SK-N-SH (cell line): ENCODE results near the gene ACCS. TPM values are rescaled to one million over a fixed set of nuclear protein-coding genes. Genes with fewer than 3 reads are reported as not detected.

Experiments
- CTCF ChIA-PET: fragments of 300-600, 350-600 bp; formaldehyde crosslinking; extraction: SDS; loops from one replicate; lab custom pipeline; 2021; lab: Yijun Ruan, JAX
- POLR2A ChIA-PET: fragments of 350-600 bp; sonication (Branson Sonifier 250); formaldehyde crosslinking; extraction: SDS; loops from one replicate; lab custom pipeline; 2020; ENCODE audit warnings: antibody characterized with exemption, inconsistent platforms; lab: Yijun Ruan, JAX
- DNase-seq: peaks from one replicate; pipeline ENCODE4 v3.0.0; 2012
- H2AFZ ChIP-seq: fragments of 200-600 bp; sonication (generic); 2 replicates; pipeline ENCODE4 v1.8.1; 2016; ENCODE audit warnings: antibody characterized with exemption, mild to moderate bottlenecking, low read depth
- H3F3A ChIP-seq: fragments of 200-600 bp; sonication (generic); replicated peaks from 2 replicates; pipeline ENCODE3; 2016; ENCODE audit warnings: antibody characterized with exemption, mild to moderate bottlenecking; ENCODE audit not compliant: insufficient read depth
- H3K27ac ChIP-seq, 2 experiments: fragments of 200-500 bp in 1 of 2; fragments of 200-600 bp in 1 of 2; sonication (Bioruptor generic) in 1 of 2; sonication (generic), shearing (Covaris generic) in 1 of 2; 2 replicates each; pipeline versions ENCODE4 v1.5.1 to v1.6.1; 2014 to 2016; ENCODE audit warnings: low read depth in 2 of 2, inconsistent platforms in 1 of 2, low read length in 1 of 2, mild to moderate bottlenecking in 1 of 2, mixed read lengths in 1 of 2
- H3K27me3 ChIP-seq: fragments of 200-600 bp; sonication (generic), shearing (Covaris generic); 2 replicates; pipeline ENCODE4 v1.6.1; 2016; ENCODE audit warnings: mixed run types; ENCODE audit not compliant: insufficient read depth
- H3K36me3 ChIP-seq, 2 experiments: fragments of 200-500 bp in 1 of 2; fragments of 200-600 bp in 1 of 2; sonication (Bioruptor generic) in 1 of 2; sonication (generic) in 1 of 2; replicated peaks in 1 of 2; 2 replicates each; pipeline versions ENCODE3 to v1.5.1; 2014 to 2016; ENCODE audit warnings: low read length in 1 of 2, mild to moderate bottlenecking in 1 of 2; ENCODE audit not compliant: insufficient read depth in 2 of 2, control insufficient read depth in 1 of 2
- H3K4me1 ChIP-seq, 2 experiments: fragments of 200-500 bp in 1 of 2; fragments of 200-600 bp in 1 of 2; sonication (Bioruptor generic) in 1 of 2; sonication (generic), shearing (Covaris generic) in 1 of 2; 2 replicates each; pipeline versions ENCODE4 v1.5.1 to v1.6.1; 2014 to 2016; ENCODE audit warnings: low read depth in 1 of 2, low read length in 1 of 2, mixed run types in 1 of 2; ENCODE audit not compliant: insufficient read depth in 2 of 2, control insufficient read depth in 1 of 2
- H3K4me2 ChIP-seq: fragments of 200-600 bp; sonication (generic), shearing (Covaris generic); 2 replicates; pipeline ENCODE4 v1.6.1; 2017; ENCODE audit warnings: mixed run types
- H3K4me3 ChIP-seq, 2 experiments: fragments of 200-500 bp in 1 of 2; fragments of 200-600 bp in 1 of 2; sonication (Bioruptor generic) in 1 of 2; sonication (generic), shearing (Covaris generic) in 1 of 2; 2 replicates each; pipeline versions ENCODE4 v1.5.1 to v1.8.1; 2014 to 2016; ENCODE audit warnings: low read depth in 2 of 2, inconsistent platforms in 1 of 2, low read length in 1 of 2, mild to moderate bottlenecking in 1 of 2, mixed read lengths in 1 of 2, moderate library complexity in 1 of 2
- H3K79me2 ChIP-seq: fragments of 200-600 bp; sonication (generic); 2 replicates; pipeline ENCODE4 v1.8.1; 2017; ENCODE audit warnings: mild to moderate bottlenecking; ENCODE audit not compliant: insufficient read depth
- H3K9ac ChIP-seq: fragments of 200-600 bp; sonication (generic); 2 replicates; pipeline ENCODE4 v1.6.1; 2017; ENCODE audit warnings: mixed run types
- H3K9me2 ChIP-seq: fragments of 200-600 bp; sonication (generic); 2 replicates; pipeline ENCODE4 v1.6.1; 2017; ENCODE audit warnings: mixed run types
- H3K9me3 ChIP-seq: fragments of 200-600 bp; sonication (generic); 2 replicates; pipeline ENCODE4 v1.6.1; 2017; ENCODE audit warnings: mixed run types, mild to moderate bottlenecking, moderate library complexity
- H4K20me1 ChIP-seq: fragments of 200-600 bp; sonication (generic); 2 replicates; pipeline ENCODE4 v1.6.1; 2017; ENCODE audit warnings: mild to moderate bottlenecking, mixed run types; ENCODE audit not compliant: insufficient read depth
- EP300 ChIP-seq, 2 experiments: IDR thresholded peaks; 2 replicates each; pipeline versions ENCODE4 v1.4.0 to v1.6.1; 2012; ENCODE audit warnings: borderline replicate concordance in 1 of 2, low read depth in 1 of 2, low read length in 1 of 2
- EZH2phosphoT487 ChIP-seq: fragments of 200-600 bp; sonication (generic); IDR thresholded peaks from 2 replicates; pipeline ENCODE4 v1.6.1; 2017; ENCODE audit warnings: low read depth, mixed run types, mild to moderate bottlenecking, antibody characterized with exemption, moderate library complexity, borderline replicate concordance
- FOXJ3 ChIP-seq: sonication (generic); formaldehyde crosslinking; IDR thresholded peaks from 2 replicates; pipeline ENCODE4 v1.5.1; 2020; ENCODE audit warnings: mild to moderate bottlenecking, missing genetic modification reagents
- GABPA ChIP-seq: IDR thresholded peaks from 2 replicates; pipeline ENCODE4 v1.4.0; 2012; ENCODE audit warnings: low read depth, mild to moderate bottlenecking
- MXI1 ChIP-seq: IDR thresholded peaks from 2 replicates; pipeline ENCODE4 v1.6.1; 2012; ENCODE audit warnings: mild to moderate bottlenecking, low read depth, low read length, improper control_type of control experiment
- NFIC ChIP-seq: IDR thresholded peaks from 2 replicates; pipeline ENCODE4 v1.4.0; 2012; ENCODE audit warnings: borderline replicate concordance
- NRF1 ChIP-seq: IDR thresholded peaks from 2 replicates; pipeline ENCODE4 v1.6.1; 2012; ENCODE audit warnings: low read depth, mild to moderate bottlenecking, low read length
- PBX3 ChIP-seq: IDR thresholded peaks from 2 replicates; pipeline ENCODE4; 2012
- RAD21 ChIP-seq: IDR thresholded peaks from 2 replicates; pipeline ENCODE4 v1.6.1; 2012; ENCODE audit warnings: mild to moderate bottlenecking, low read length
- RCOR1 ChIP-seq: fragments of 150-350 bp; IDR thresholded peaks from 2 replicates; pipeline ENCODE4 v1.6.1; 2017; ENCODE audit warnings: antibody characterized with exemption, low read length
- RFX5 ChIP-seq: IDR thresholded peaks from 2 replicates; pipeline ENCODE4 v1.6.1; 2012; ENCODE audit warnings: mild to moderate bottlenecking, improper control_type of control experiment, low read length
- SMC3 ChIP-seq: IDR thresholded peaks from 2 replicates; pipeline ENCODE4 v1.6.1; 2012; ENCODE audit warnings: low read depth, low read length, improper control_type of control experiment
- TEAD4 ChIP-seq: IDR thresholded peaks from 2 replicates; pipeline ENCODE4 v1.4.0; 2012; ENCODE audit warnings: mild to moderate bottlenecking, borderline replicate concordance; ENCODE audit not compliant: insufficient read depth
- USF2 ChIP-seq: fragments of 150-350 bp; IDR thresholded peaks from 2 replicates; pipeline ENCODE4 v1.6.1; 2017; ENCODE audit warnings: antibody characterized with exemption, low read length, low read depth, borderline replicate concordance
- YY1 ChIP-seq: IDR thresholded peaks from 2 replicates; pipeline ENCODE4 v1.4.0; 2012; ENCODE audit warnings: low read depth, mild to moderate bottlenecking
- ZBTB33 ChIP-seq: IDR thresholded peaks from 2 replicates; pipeline ENCODE4 v1.4.0; 2012; ENCODE audit warnings: low read depth, borderline replicate concordance
- WGBS: methylation state at CpG from one replicate; pipeline ENCODE4 v1.1.6; 2017; ENCODE audit warnings: low lambda C conversion rate; 5-methylcytosine and 5-hydroxymethylcytosine counted together
- polyA plus RNA-seq, 3 experiments: library from polyadenylated mRNA; depleted of rRNA; stranded (reverse); fragments of >200 nt; gene quantifications; 2 replicates each; pipeline ENCODE4 v1.2.3, GENCODE V29; 2012

The ACCS gene
- polyA plus RNA-seq, 1 of the 3 experiments (the other 2 are of a cell fraction) = 28.5 TPM

GRCh38 chr11:44083906-44084305 is 17.8 kb downstream of the ACCS start:
- Histone ChIP-seq H3K27me3 (no peaks in the 10 kb centered on the region), H3K4me1 (no peaks in the 10 kb centered on the region), H3F3A (no peaks in the 10 kb centered on the region), H3K4me2 (no peak overlapping the region), H3K9me3 (no peaks in the 10 kb centered on the region), H3K9me2 (no peaks in the 10 kb centered on the region), H2AFZ (no peak overlapping the region), H3K36me3 (peaks cover 0 to 3% of the 10 kb centered on the region in 2 experiments), H3K79me2 (no peaks in the 10 kb centered on the region), H3K4me3 (no peak overlapping the region), H3K27ac (no peak overlapping the region), H3K9ac (no peak overlapping the region), H4K20me1 (no peaks in the 10 kb centered on the region)
- WGBS = 67% methylated on average over 5 of the region's 5 CpGs
- TF ChIP-seq GABPA = no peak
- no peak for TF ChIP-seq NFIC
- no peak for TF ChIP-seq YY1
- TF ChIP-seq NRF1 = no peak
- TF ChIP-seq MXI1 = no peak
- TF ChIP-seq ZBTB33 = no peak
- no peak for TF ChIP-seq TEAD4
- TF ChIP-seq USF2 = no peak
- no peak for TF ChIP-seq FOXJ3 (CRISPR knock-in tag)
- TF ChIP-seq EZH2phosphoT487 = no peak
- TF ChIP-seq PBX3 = no peak
- TF ChIP-seq RFX5 = no peak
- no peak for TF ChIP-seq EP300 (IDR thresholded peaks at IDR 0.05; ENCODE audit: borderline replicate concordance in 1 of 2, low read depth in 1 of 2, low read length in 1 of 2)
- TF ChIP-seq RCOR1 = no peak
- no peak for TF ChIP-seq SMC3
- TF ChIP-seq RAD21 = no peak
- ChIA-PET CTCF (interaction anchor here (3.8 kb wide), 1 partner anchor 11 kb away, joined by 22 read pairs; the partner anchor contains the start of gene EXT2), POLR2A (no interaction called here)
- no peak for DNase-seq
